ENCODE results near the gene ASB6.
"Not testable (repeated sequence)": the region's sequence is repeated elsewhere in the genome, so short reads cannot be mapped to it uniquely, and the experiment has no call there.

DNA sequence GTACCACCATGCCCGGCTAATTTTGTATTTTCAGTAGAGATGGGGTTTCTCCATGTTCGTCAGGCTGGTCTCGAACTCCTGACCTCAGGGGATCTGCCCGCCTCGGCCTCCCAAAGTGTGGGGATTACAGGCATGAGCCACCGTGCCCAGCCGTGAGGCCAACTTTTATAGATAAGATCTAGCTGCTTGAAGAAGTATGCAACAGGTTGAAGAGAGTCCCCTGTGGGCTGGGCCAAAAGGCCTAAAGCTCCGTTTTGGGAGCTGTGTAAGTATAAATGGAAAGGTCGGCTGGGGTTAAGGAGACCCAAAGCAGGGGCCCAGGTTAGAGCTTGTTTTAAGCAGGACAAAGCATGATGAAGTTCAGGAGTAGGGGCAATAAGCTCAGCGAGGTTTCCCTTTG is 49.2 kb downstream of the ASB6 start:
- TF ChIP-seq, protein P1, sequence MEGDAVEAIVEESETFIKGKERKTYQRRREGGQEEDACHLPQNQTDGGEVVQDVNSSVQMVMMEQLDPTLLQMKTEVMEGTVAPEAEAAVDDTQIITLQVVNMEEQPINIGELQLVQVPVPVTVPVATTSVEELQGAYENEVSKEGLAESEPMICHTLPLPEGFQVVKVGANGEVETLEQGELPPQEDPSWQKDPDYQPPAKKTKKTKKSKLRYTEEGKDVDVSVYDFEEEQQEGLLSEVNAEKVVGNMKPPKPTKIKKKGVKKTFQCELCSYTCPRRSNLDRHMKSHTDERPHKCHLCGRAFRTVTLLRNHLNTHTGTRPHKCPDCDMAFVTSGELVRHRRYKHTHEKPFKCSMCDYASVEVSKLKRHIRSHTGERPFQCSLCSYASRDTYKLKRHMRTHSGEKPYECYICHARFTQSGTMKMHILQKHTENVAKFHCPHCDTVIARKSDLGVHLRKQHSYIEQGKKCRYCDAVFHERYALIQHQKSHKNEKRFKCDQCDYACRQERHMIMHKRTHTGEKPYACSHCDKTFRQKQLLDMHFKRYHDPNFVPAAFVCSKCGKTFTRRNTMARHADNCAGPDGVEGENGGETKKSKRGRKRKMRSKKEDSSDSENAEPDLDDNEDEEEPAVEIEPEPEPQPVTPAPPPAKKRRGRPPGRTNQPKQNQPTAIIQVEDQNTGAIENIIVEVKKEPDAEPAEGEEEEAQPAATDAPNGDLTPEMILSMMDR (IDR thresholded peaks at IDR 0.05; ENCODE audit: insufficient read depth, low read length) = not testable (repeated sequence)
- TF ChIP-seq GABPA (IDR thresholded peaks at IDR 0.05; ENCODE audit: low read depth) = not testable (repeated sequence)

All from HL-60 (cell line).